Activated CD8-positive, alpha-beta memory T cell treated with anti-CD3 and anti-CD28 coated beads, Interleukin-2, amount 50 U/mL, for 24 hours (primary cell): ENCODE measurements around the gene ERC1.
"Not testable (repeated sequence)": the region's sequence is repeated elsewhere in the genome, so short reads cannot be mapped to it uniquely, and the experiment has no call there.

ENCODE experiments used
- DNase-seq: peaks from one replicate; pipeline ENCODE4 v3.0.0-alpha.2; 2020; ENCODE audit errors: extremely low read depth

ERC1 gene

GRCh38 chr12:1353451-1353850, 362.4 kb downstream of the ERC1 start:
- DNase-seq, result no peak

- DNase-seq, result no peak
Measured at GRCh38 chr12:1355396-1355795, 364.4 kb downstream of the ERC1 start.

- not testable (repeated sequence) for DNase-seq
Measured at GRCh38 chr12:1355871-1356270, 364.8 kb downstream of the ERC1 start.

GRCh38 chr12:1356285-1356684, 365.3 kb downstream of the ERC1 start:
- DNase-seq, result no peak

DNA sequence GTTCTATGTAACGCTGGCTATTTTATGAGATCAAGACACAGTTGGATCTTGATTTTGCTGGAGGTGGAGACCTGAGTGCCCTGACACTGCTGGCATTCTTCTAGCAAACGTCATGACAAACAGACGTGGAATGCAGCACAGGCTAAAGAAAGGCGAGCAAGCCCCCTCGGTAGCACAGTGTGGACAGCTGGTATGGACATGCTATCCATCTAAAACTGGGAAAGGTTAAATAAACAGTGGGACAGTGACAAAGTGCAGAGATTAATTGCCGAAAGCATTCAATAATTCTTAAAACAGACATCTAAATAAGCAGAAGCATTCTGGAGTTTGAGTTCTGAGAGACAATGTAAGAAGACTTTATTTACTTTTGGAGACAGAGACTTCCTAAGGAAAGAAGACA, 366.1 kb downstream of the ERC1 start:
- DNase-seq, result no peak

- no peak for DNase-seq
Measured at GRCh38 chr12:1357711-1358110, 366.7 kb downstream of the ERC1 start.

DNA sequence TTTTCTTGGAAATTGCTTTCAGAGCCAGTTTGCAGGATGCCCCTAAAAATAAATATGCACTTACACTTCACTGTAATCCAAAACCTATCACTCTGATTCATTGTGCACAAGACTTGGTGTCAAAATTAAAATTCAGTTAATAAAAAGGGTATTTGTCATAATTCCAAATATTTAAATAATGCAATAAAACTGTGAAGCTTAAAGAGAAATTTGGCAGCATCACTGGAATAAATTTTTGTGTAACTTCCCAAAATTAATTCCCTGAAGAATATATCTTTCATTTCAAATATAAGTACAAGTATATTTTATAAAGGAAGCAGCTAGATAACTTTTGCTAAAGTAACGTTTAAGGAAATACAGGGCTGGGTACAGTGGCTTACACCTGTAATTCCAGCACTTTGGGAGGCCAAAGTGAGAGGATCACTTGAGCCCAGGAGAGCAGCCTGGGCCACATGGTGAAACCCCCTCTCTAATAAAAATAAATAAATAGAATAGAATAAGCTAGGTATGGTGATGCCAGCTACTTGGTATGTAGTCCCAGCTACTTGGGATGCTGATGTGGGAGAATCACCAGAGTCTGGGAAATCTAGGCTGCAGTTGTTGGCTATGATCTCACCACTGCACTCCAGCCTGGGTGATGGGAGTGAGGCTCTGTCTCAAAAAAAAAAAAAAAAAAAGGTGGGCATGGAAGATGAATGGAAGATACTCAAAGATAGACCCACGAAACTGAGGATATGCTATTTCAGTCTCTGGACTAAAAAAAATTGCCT, 369.6 kb downstream of the ERC1 start:
- no peak for DNase-seq

GRCh38 chr12:1362143-1362662, 371.2 kb downstream of the ERC1 start:
- no peak for DNase-seq

DNA sequence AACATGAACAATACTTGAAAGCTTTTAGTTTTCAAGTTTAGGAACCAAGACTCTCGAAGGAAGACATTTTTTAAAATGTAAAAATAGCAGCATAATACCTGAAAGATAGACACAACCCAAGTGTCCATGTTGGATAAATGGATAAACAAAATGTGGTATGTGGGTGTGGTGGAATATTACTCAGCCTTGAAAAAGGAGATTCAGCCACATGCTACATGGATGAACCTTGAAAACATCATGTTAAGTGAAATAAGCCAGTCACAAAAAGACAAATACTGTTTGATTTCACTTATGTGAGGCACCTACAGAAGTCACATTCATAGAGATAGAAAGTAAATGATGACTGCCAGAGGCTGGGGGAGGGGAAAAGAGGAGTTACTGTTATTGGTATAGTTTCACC, 374.7 kb downstream of the ERC1 start:
- no peak for DNase-seq

DNA sequence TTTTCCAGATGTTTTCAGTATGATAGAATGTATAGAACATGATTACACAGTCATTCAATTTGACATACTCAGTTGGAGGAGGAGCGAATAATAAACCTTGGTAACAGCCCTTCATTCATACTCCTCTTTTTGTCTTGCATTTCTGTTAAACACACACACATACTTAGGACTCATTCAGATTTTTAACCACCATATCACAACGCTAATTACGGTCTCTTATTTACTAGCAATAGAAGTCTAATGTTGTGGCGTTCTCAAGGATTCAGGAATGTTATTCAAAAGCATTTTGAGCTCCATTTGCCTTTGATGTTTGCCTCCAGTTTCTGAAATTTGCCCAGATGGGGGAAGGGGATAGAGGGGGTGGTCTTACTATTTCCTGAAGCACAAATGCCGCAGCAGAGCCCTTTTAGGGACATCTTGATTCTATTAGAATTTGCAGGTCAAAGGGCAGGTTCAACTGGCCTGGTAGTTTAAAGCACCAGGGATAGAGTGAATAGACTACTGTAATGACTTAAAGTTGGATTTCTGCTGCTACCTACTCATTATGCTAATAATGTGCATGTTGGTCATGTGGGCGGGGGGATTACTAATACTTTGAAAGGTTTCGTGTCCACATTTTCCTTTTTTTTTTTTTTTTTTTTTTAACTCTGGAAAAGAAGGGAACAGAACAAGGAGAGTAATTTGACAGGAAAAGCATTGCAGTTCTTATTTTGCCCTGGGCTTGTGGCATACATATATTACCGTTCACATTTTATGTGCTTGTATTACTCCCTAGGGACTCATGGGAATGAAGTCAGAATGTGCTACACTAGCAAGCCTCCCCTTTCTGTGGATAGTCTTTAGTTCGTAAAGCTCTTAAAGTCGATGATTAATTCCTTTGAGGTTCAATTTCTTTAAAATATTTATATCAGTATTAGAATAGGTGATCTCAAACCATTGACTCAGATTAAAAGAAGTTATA, 376.6 kb downstream of the ERC1 start:
- no peak for DNase-seq

- no peak for DNase-seq
Measured at GRCh38 chr12:1369460-1369859, 378.4 kb downstream of the ERC1 start.

GRCh38 chr12:1369938-1370500, 379.0 kb downstream of the ERC1 start:
- no peak for DNase-seq

DNA sequence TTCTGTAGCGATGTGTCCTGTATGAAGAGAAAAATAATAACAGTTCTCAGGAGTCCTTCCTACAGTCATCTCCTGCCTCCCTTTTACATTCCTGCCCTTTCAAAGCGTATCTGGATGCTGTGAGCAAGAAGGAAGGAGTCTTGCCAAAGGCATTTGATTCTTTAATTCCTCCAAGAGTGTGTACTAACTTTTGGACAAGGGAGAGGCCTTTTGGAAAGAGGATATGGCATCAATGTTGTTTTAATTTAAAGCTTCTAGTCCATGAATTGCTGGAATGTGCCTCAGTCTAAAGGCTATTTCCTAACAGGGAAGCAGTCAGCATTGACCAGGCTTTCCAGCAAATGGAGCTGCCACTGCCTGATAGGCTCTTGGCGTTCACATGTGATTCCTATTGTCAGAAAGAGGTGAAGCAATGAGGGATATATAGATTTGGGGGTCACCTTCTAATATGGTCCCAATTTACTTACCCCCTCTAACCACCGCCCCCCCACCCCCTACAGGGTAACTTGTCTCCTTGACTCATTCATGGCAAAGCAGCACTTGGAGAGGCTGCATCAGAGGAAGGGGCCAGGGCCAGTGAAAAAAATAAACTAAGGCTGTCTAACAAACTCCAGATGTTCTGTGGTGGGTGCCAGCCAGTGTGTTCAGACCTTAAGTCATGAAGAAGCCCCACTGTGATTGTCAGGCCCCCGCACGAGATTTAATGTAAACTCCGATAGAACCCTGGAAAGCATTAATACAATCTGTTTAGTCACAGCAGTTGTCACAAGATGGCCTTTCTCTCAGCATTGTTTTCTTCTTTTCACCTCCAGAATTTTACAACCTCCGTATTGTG, 383.1 kb downstream of the ERC1 start:
- DNase-seq, result no peak

DNA sequence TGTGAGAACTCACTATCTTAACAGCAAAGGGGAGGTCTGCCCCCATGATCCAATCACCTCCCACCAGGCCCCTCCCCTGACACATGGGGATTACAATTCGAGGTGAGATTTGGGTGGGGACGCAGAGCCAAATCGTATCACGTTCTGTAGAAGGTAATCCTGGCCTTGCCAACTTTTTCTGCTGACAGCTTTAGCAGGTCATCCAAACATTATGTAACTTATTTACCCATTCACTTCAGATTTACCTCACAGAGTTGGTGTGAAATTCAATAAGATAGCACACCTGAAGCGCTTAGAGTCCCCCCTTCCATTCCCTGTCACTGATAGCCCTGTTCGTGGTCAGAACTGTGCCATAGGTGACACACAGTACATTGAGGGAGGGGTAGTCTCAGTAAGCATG, 384.3 kb downstream of the ERC1 start:
- DNase-seq, result no peak

DNA sequence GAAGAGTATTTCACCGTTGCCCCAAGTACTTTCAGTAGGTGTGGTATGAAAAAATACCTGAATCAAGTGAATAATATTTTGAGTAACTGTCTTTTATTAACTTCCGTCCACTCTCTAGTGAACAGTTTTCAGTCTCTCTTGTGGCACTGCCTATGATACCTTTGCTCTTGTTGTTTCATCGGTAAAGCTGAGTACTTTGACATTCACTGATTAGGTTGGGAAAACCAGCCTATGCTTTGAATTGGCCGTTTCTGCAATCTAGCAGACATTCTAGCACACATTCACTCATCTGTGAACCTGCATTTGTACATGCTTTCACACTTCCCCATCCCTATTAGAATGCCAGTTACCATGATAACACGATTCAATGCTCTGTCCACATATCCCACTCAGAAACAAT, 386.1 kb downstream of the ERC1 start:
- DNase-seq, result no peak

GRCh38 chr12:1377681-1378080, 386.7 kb downstream of the ERC1 start:
- no peak for DNase-seq

DNA sequence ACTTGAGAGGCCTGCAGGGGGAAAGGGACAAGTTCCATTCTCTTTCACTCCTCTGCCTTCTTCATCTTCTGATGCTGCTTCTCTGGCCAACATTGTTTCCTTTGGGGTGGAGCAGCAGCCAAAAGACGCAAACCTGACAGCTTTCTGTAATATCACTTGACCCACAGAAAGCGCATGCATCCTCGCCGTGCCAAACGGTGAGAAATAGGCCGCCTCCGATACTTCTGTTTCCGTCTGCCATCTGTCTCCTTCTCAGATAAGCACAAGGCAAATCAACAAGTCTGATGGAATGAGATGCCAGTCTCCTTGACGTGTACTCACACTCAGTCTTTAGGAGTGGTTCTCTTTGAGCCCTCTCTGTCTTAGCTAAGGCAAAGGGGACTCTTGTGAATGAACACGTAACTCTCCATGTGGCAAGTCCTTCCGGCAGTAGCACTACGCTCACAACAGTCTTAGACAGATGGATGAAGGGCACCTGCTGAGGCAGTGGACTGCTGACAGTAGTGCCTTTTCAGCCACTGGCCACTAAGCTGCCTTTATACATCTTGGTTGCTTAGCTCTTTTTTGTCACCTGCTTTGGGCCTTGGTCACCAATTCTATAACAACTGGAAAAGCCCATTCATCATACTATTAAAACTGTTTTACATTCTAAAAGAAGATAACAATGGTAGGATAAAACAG, 389.3 kb downstream of the ERC1 start:
- DNase-seq, result no peak

- DNase-seq, result no peak
Measured at GRCh38 chr12:1382151-1382550, 391.1 kb downstream of the ERC1 start.

DNA sequence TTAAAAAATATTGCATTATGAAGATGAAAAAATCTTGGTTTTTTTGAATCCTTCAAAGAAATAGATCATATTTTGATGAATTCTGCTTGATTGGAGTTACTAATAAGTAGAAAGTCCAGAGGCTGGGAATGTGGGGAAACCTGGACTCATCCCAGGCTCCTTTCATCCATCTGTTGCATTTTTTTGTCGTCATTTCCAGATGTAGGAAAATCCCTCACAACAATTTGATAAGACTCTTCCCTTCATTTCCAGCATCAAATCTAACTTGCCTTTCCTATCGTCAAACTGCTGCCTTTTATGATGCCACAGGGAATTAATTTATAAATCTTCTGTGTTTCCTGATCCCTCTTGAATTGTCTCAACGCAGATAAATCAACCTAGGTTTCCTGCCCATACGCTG, 391.8 kb downstream of the ERC1 start:
- DNase-seq, result no peak

DNA sequence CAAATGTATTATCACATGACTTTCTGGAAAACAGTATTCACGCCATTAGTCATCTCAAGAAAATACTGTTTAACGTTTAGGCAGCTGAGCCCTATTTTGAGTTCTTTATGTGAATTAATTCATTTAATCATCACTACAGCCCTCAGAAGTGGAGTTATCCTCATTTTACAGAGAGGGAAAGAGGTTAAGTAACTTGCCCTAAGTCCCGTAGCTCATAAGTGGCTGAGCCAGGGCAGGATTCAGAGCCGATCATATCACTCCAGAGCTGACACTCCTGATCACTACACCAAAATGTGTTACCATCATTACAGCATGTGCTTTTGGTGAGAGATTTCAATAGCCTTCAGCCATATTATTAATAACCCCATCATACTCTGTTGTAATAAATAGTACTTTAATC, 392.7 kb downstream of the ERC1 start:
- no peak for DNase-seq

DNA sequence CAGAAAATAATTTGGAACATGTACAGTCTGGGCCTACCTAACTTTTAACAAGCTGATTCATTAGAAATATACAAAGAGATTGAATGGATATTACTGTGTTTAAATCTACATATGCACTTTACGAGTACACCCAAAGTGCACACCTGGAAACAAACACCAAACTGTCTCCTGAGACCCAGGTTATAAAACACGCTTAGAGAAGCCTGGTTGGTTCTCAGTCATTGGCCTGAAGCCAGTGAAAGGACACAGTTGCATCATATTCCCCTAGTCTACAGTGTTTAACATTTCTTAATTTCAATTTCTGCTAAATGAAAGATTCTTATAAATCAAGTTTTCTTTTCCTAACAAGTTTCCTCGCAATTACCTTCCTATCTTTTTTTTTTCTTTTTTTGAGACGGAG, 393.9 kb downstream of the ERC1 start:
- DNase-seq, result no peak
